HepG2 (cell line): ENCODE measurements around the gene TSC22D4. TPM values are rescaled to one million over a fixed set of nuclear protein-coding genes. Genes with fewer than 3 reads are reported as not detected.

Source experiments
- GTF2F1 ChIP-seq: fragments of 150-350 bp; IDR thresholded peaks from 2 replicates; pipeline ENCODE4 v1.6.1; 2014; ENCODE audit warnings: low read length
- KAT7 ChIP-seq: IDR thresholded peaks from 2 replicates; pipeline ENCODE4 v1.6.1; 2018; ENCODE audit warnings: borderline replicate concordance, missing compliant biosample characterization
- NCOA1 ChIP-seq: sonication (generic); formaldehyde crosslinking; IDR thresholded peaks from 2 replicates; pipeline ENCODE4 v1.9.0; 2021; ENCODE audit warnings: missing genetic modification reagents
- NFYC ChIP-seq: IDR thresholded peaks from 2 replicates; pipeline ENCODE4 v1.6.1; 2016; ENCODE audit warnings: missing genetic modification reagents, missing compliant biosample characterization
- RARG ChIP-seq: sonication (generic); formaldehyde crosslinking; IDR thresholded peaks from 2 replicates; pipeline ENCODE4 v1.4.0; 2020; ENCODE audit warnings: low read depth, mild to moderate bottlenecking, missing genetic modification reagents
- RELA ChIP-seq: sonication (generic); formaldehyde crosslinking; IDR thresholded peaks from 2 replicates; pipeline ENCODE4 v1.4.0; 2020; ENCODE audit warnings: missing genetic modification reagents
- SAFB2 ChIP-seq: sonication (generic); formaldehyde crosslinking; IDR thresholded peaks from 2 replicates; pipeline ENCODE4 v1.5.1; 2020; ENCODE audit warnings: missing genetic modification reagents, low read depth, mild to moderate bottlenecking, borderline replicate concordance
- YEATS2 ChIP-seq: sonication (generic); formaldehyde crosslinking; IDR thresholded peaks from 2 replicates; pipeline ENCODE4 v1.4.0; 2020; ENCODE audit warnings: missing genetic modification reagents, borderline replicate concordance
- ZNF607 ChIP-seq: sonication (generic); formaldehyde crosslinking; IDR thresholded peaks from 2 replicates; pipeline ENCODE4 v1.5.1; 2020; ENCODE audit warnings: missing genetic modification reagents, mild to moderate bottlenecking, borderline replicate concordance
- polyA plus RNA-seq, 8 experiments: library from polyadenylated mRNA; depleted of rRNA in 3 of 8; stranded (reverse) in 7 of 8; unstranded in 1 of 8; fragments of >200 nt; fragmentation: Illumina TruSeq in 4 of 8; extraction: Trizol in 4 of 8; gene quantifications; 2 replicates each; pipeline versions ENCODE4 v1.2.1 to v1.2.3, GENCODE V29; 2011 to 2016; ENCODE audit warnings: low read depth in 4 of 8, missing spikeins in 1 of 8, mixed read lengths in 1 of 8; ENCODE audit not compliant: insufficient read depth in 1 of 8
- total RNA-seq, 5 experiments: library from RNA; depleted of rRNA; stranded (reverse); fragments of >200 nt; fragmentation: Illumina TruSeq; extraction: Trizol; gene quantifications; 2 replicates each; pipeline ENCODE4 v1.2.3, GENCODE V29; 2016; ENCODE audit warnings: low read depth in 1 of 5
- TF ChIP-seq, protein P1 (sequence below): sonication (generic); formaldehyde crosslinking; IDR thresholded peaks from 2 replicates; pipeline ENCODE4 v1.8.1; 2022; ENCODE audit warnings: mild to moderate bottlenecking, missing genetic modification reagents
- TF ChIP-seq, protein P2 (sequence below): IDR thresholded peaks from 2 replicates; pipeline ENCODE4 v1.6.1; 2016; ENCODE audit warnings: low read depth, missing genetic modification reagents, missing compliant biosample characterization
- TF ChIP-seq, protein P3 (sequence below): IDR thresholded peaks from 2 replicates; pipeline ENCODE4 v1.6.1; 2012; ENCODE audit warnings: low read length, improper control_type of control experiment
- TF ChIP-seq, protein P4 (sequence below): IDR thresholded peaks from 2 replicates; pipeline ENCODE4 v1.6.1; 2016
- TF ChIP-seq, protein P5 (sequence below): sonication (generic); formaldehyde crosslinking; IDR thresholded peaks from 2 replicates; pipeline ENCODE4 v1.8.0; 2022; ENCODE audit warnings: missing genetic modification reagents, low read depth, mild to moderate bottlenecking, borderline replicate concordance
- TF ChIP-seq, protein P6 (sequence below): sonication (generic); formaldehyde crosslinking; IDR thresholded peaks from 2 replicates; pipeline ENCODE4 v1.8.1; 2023; ENCODE audit warnings: mild to moderate bottlenecking, missing genetic modification reagents

Gene TSC22D4
- total and polyA plus RNA-seq, 2 of the 13 experiments (the other 11 are each of a cell fraction or from before 2014, with no cell fraction given) = 7.7 to 8.7 TPM

DNA sequence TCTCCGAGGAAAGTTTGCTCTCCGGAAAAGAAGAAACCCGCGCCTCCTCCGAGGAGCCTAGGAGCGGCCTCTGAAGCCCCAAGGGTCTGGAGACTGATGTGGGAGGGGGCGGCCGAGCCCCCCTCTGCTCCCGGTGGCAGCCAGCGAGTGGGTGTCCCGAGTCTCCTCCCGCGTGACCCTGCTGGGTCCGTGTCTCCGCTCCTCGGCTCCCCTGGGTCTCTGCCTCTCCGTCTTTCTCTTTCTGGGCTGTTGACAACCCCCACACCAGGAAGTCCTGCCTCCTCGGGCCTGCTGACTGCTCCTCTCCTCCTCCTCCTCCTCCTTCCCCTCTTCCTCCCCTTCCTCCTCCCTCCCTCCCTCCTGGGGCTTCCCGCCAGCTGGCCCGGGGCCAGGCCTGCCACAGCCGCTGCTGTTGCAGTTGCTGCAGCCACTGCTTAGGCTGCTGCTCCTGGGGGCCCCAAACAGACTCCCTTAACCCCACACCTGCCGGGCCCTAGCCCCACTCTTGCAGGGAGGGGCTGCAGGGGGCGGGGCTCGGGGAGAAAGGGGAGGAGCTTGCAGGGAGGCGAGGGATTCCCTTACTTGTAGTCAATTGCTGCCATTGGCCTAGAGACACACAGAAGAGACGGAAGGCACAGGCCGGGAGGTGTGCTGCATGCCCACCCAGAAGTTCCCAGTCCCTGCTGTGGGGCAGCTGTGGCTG is at the start of gene TSC22D4 (continued):
- TF ChIP-seq, protein P1, sequence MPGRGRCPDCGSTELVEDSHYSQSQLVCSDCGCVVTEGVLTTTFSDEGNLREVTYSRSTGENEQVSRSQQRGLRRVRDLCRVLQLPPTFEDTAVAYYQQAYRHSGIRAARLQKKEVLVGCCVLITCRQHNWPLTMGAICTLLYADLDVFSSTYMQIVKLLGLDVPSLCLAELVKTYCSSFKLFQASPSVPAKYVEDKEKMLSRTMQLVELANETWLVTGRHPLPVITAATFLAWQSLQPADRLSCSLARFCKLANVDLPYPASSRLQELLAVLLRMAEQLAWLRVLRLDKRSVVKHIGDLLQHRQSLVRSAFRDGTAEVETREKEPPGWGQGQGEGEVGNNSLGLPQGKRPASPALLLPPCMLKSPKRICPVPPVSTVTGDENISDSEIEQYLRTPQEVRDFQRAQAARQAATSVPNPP (CRISPR knock-in tag) = no peak
- TF ChIP-seq GTF2F1 (no peak), ZNF607 (CRISPR knock-in tag) (no peak), RELA (CRISPR knock-in tag) (no peak), KAT7 (no peak), NFYC (CRISPR knock-in tag) (no peak), YEATS2 (CRISPR knock-in tag) (peak; percentile 23; the same call in 1 of the 2 replicates), NCOA1 (CRISPR knock-in tag) (no peak), RARG (CRISPR knock-in tag) (no peak), SAFB2 (CRISPR knock-in tag) (no peak)
- TF ChIP-seq, protein P2, sequence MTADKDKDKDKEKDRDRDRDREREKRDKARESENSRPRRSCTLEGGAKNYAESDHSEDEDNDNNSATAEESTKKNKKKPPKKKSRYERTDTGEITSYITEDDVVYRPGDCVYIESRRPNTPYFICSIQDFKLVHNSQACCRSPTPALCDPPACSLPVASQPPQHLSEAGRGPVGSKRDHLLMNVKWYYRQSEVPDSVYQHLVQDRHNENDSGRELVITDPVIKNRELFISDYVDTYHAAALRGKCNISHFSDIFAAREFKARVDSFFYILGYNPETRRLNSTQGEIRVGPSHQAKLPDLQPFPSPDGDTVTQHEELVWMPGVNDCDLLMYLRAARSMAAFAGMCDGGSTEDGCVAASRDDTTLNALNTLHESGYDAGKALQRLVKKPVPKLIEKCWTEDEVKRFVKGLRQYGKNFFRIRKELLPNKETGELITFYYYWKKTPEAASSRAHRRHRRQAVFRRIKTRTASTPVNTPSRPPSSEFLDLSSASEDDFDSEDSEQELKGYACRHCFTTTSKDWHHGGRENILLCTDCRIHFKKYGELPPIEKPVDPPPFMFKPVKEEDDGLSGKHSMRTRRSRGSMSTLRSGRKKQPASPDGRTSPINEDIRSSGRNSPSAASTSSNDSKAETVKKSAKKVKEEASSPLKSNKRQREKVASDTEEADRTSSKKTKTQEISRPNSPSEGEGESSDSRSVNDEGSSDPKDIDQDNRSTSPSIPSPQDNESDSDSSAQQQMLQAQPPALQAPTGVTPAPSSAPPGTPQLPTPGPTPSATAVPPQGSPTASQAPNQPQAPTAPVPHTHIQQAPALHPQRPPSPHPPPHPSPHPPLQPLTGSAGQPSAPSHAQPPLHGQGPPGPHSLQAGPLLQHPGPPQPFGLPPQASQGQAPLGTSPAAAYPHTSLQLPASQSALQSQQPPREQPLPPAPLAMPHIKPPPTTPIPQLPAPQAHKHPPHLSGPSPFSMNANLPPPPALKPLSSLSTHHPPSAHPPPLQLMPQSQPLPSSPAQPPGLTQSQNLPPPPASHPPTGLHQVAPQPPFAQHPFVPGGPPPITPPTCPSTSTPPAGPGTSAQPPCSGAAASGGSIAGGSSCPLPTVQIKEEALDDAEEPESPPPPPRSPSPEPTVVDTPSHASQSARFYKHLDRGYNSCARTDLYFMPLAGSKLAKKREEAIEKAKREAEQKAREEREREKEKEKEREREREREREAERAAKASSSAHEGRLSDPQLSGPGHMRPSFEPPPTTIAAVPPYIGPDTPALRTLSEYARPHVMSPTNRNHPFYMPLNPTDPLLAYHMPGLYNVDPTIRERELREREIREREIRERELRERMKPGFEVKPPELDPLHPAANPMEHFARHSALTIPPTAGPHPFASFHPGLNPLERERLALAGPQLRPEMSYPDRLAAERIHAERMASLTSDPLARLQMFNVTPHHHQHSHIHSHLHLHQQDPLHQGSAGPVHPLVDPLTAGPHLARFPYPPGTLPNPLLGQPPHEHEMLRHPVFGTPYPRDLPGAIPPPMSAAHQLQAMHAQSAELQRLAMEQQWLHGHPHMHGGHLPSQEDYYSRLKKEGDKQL = no peak
- TF ChIP-seq, protein P3, sequence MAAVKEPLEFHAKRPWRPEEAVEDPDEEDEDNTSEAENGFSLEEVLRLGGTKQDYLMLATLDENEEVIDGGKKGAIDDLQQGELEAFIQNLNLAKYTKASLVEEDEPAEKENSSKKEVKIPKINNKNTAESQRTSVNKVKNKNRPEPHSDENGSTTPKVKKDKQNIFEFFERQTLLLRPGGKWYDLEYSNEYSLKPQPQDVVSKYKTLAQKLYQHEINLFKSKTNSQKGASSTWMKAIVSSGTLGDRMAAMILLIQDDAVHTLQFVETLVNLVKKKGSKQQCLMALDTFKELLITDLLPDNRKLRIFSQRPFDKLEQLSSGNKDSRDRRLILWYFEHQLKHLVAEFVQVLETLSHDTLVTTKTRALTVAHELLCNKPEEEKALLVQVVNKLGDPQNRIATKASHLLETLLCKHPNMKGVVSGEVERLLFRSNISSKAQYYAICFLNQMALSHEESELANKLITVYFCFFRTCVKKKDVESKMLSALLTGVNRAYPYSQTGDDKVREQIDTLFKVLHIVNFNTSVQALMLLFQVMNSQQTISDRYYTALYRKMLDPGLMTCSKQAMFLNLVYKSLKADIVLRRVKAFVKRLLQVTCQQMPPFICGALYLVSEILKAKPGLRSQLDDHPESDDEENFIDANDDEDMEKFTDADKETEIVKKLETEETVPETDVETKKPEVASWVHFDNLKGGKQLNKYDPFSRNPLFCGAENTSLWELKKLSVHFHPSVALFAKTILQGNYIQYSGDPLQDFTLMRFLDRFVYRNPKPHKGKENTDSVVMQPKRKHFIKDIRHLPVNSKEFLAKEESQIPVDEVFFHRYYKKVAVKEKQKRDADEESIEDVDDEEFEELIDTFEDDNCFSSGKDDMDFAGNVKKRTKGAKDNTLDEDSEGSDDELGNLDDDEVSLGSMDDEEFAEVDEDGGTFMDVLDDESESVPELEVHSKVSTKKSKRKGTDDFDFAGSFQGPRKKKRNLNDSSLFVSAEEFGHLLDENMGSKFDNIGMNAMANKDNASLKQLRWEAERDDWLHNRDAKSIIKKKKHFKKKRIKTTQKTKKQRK = no peak
- TF ChIP-seq, protein P4, sequence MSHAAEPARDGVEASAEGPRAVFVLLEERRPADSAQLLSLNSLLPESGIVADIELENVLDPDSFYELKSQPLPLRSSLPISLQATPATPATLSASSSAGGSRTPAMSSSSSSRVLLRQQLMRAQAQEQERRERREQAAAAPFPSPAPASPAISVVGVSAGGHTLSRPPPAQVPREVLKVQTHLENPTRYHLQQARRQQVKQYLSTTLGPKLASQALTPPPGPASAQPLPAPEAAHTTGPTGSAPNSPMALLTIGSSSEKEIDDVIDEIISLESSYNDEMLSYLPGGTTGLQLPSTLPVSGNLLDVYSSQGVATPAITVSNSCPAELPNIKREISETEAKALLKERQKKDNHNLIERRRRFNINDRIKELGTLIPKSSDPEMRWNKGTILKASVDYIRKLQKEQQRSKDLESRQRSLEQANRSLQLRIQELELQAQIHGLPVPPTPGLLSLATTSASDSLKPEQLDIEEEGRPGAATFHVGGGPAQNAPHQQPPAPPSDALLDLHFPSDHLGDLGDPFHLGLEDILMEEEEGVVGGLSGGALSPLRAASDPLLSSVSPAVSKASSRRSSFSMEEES (CRISPR knock-in tag) = no peak
- TF ChIP-seq, protein P5, sequence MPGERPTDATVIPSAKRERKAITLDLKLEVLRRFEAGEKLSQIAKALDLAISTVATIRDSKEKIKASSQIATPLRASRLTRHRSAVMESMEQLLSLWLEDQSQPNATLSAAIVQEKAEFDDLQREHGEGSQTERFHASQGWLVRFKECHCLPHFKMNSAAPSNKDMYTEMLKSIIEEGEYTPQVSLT (CRISPR knock-in tag) = no peak
- TF ChIP-seq, protein P6, sequence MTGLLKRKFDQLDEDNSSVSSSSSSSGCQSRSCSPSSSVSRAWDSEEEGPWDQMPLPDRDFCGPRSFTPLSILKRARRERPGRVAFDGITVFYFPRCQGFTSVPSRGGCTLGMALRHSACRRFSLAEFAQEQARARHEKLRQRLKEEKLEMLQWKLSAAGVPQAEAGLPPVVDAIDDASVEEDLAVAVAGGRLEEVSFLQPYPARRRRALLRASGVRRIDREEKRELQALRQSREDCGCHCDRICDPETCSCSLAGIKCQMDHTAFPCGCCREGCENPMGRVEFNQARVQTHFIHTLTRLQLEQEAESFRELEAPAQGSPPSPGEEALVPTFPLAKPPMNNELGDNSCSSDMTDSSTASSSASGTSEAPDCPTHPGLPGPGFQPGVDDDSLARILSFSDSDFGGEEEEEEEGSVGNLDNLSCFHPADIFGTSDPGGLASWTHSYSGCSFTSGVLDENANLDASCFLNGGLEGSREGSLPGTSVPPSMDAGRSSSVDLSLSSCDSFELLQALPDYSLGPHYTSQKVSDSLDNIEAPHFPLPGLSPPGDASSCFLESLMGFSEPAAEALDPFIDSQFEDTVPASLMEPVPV (CRISPR knock-in tag) = no peak
